Suppressor macrophage treated with lipopolysaccharide for 4 hours (primary cell): ENCODE measurements around the gene MAGI2.
"Not testable (repeated sequence)": the region's sequence is repeated elsewhere in the genome, so short reads cannot be mapped to it uniquely, and the experiment has no call there.

ENCODE experiments used
- DNase-seq: peaks from one replicate; pipeline ENCODE4 v3.0.0-alpha.2; 2020

MAGI2 gene

DNA sequence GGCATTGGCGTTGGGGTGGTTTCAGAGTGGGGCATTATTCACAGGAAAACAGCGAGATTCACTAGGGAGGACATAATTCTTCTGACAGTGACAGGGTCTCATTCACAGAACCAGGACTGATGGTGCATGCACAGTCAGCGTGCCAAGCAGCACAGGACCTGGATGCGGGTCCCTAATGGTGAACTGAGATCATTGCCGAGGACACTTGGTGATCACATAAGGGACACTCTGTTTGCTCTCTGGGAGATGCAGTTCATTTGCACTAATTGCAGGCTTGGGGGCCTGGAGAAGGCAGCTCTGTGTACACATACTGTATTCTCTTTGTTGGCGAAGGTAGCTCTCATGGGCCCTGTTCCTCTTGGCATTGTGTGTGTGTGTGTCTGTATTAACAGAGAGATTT lies 938.8 kb downstream of the MAGI2 start:
- DNase-seq = no peak

DNA sequence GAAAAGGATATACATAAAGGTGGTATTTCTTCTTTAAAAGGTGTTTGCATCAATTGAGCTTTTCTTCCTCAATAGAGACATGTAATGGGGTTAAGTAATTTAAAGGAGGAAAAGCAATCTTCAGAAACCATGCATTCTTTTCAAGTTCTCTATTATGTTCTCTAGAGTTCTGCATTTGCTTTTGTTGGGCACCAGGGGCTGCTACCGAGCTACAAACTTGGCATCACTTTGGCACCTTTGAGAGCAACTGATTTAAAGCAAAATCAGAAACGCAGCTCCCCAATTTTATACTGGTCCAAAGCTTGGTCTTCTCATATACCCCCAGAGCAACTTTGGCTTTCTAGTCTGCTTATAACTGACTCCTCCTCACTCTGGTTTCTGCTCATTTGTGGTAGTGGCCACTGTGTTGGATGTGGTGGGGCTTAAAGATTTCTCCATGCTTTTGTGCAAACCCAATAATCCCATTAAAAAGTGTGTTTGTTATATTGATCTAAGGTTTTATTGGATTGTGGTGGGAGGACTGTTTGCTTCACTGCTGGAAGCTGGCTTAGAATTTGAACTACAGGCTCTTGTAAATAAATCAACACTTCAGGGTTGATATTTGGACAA lies 942.8 kb downstream of the MAGI2 start:
- DNase-seq = peak; percentile 15

DNA sequence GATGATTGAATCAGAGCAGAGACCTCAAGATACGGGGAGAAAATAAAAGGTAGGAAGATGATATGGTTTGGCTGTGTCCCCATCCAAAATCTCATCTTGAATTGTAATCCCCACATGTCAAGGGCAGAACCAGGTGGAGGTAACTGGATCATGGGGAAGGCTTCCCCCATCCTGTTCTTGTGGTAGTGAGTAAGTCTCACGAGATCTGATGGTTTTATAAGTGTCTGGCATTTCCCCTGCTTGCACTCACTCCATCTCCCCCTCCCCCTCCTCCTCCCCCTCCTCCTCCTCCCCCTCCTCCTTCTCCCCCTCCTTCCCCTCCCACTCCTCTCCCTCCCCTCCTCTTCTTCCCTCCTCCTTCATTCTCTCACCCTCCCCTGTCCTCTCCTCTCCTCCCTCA lies 950.2 kb downstream of the MAGI2 start:
- not testable (repeated sequence) for DNase-seq

DNA sequence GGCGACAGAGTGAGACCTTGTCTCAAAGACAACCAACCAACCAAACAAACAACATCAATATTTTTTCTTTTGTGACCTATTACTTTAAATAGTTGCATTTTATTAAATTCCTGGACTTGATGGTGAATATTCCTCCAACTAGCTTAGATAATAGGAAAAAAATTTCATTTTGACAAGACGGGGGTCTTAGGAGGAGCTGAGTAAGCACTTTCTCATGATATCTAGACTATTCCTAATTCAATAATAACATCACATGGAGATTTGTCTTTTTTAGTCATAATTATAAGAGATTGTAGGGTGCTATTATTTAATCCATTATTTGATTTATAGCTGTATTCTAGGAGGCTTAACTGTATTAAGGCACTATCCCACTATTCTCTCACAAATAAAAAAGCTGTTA lies 952.4 kb downstream of the MAGI2 start:
- no peak for DNase-seq

DNA sequence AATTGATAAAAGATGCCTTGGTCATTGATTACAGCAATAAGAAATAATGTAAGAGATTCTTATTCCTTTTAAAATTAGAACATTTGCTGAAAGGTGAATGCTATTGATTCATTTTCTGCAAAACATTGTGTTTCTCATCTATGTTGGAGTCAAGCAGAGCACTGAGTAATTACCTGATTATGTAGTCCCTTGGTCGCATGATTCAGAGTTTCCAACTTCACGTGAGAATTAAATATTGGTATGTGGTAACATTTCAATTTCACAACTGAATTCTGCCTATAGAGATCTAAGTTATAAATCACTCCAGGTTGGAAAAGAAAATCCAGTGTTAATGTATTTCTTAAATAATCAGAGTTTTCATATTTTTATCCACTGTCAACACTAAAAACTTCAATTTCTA lies 953.5 kb downstream of the MAGI2 start:
- no peak for DNase-seq

DNA sequence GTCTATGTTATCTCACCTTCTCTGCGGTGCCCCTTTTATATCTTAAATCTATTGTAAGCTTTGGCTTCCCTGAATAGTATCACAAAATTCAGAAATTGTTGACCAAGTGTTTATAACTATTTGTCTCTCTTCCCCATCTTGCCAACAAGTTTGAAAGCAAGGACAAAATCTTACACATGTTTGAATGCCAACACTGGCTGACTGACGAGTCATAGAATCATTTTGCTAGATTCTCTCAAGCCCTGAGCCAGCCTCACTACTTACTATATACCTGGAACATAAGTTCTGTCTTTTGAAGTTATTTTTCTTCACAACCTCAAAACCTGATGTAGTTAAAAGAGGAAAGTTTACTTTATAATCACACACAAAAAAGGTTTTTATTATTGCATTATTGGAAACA lies 954.2 kb downstream of the MAGI2 start:
- DNase-seq = no peak

DNA sequence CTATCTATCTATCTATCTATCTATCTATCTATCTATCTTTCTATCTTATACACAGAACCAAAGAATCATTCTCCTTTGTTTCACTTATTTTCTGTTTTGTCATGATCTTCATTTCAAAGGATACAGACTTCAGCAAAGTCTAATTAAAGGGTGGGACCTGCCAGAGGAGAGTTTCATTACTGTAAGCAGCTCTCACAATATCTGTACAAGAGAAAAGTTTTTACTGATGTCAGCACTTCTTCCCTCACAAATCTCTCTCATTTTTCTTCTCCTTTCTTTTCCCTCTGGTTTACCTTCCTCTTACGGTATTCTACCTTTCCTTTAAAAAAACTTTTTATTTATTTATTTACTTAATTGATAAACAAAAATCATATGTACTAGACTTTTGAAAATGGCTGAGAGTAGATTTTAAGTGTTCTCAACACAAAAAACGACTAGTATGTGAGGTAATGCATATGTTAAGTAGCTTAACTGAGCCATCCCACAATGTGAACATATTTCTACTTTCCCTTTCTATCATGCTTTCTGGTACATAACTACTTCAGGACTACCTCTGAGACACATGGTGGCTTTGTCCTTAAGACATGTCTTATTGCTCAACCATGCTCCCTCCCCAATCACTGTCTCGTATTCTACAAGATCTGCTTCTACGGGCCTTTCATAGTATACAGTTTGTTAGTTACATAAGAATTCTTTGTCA lies 955.6 kb downstream of the MAGI2 start:
- DNase-seq = no peak

DNA sequence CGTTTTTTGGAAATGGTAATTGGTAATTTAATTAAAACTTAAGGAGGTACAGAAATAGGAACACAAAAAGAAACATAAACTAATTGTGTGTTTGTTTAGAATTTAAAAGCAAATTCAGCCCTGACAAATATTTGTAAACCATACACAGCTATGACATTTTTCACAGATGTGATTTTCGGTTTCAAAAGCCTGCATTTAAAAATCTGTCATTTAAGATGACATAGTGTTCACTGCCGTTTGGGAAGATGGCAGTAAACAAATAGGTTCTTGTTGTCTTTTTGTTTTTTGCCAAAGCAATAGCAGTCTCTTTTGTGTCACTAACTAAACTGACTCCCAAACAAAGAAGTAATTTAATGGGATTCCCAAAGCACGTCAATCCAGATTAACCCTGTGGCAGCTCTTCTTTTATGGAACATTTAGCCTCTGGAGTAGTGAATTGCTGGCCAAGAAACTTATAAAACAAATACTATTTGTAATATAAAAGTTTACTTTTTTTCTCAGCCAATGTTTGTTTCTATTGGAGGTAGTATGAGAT lies 957.3 kb downstream of the MAGI2 start:
- DNase-seq = no peak

DNA sequence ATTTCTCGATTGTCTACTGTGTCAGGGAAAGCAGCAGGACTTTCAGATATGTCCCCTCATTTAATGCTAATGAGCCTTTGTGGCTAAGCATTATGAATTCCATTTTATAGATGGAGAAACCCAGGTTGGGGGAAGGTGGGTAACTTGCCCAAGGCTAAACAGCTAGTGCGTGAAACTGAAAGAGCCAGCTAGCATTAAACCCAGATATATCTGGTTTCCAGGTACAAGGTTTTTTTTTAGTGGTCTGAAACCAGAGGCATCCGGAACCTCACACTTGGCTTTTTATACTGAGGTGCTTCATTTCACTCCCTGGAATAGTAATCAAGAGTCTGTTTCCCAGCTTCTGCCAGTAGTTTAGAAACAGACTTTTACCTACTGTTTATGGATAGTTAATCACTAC lies 960.1 kb downstream of the MAGI2 start:
- DNase-seq = no peak

DNA sequence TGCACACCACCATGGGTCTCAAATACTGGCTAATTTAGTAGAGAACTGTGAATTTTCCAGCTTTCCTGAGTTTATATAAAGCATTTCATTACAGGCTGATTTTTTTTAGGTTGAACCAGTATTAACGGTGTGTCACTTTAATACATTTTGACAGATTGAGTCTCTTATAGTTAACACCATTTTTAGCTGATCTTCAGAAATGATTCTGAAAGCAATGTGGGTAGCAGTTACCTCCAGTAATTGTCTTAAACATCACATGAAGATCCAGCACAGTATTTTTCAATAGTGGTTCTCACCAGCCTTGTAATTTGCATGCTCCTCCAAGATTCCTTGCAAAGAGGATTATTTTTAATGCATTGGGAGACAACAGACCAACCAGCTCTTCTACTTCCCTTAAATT lies 961.3 kb downstream of the MAGI2 start:
- DNase-seq = no peak

DNA sequence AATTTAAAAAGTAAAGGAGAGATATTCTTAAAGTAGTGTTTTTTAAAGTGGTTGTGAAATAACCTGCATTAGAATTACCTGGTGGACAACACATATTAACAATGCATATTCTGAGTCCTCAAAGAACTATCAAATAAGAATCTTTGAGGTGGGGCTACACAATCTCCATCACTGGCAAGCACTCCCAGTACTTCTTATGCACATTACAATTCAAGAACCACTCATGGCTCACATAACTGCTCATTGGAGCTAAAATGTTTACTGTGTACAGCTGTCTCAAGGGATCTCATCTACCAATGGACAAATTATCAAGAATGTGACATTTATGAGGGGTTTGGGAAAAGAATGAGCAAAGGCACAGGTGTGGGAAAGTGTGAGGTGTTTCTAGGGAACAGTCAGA lies 962.9 kb downstream of the MAGI2 start:
- DNase-seq = no peak

DNA sequence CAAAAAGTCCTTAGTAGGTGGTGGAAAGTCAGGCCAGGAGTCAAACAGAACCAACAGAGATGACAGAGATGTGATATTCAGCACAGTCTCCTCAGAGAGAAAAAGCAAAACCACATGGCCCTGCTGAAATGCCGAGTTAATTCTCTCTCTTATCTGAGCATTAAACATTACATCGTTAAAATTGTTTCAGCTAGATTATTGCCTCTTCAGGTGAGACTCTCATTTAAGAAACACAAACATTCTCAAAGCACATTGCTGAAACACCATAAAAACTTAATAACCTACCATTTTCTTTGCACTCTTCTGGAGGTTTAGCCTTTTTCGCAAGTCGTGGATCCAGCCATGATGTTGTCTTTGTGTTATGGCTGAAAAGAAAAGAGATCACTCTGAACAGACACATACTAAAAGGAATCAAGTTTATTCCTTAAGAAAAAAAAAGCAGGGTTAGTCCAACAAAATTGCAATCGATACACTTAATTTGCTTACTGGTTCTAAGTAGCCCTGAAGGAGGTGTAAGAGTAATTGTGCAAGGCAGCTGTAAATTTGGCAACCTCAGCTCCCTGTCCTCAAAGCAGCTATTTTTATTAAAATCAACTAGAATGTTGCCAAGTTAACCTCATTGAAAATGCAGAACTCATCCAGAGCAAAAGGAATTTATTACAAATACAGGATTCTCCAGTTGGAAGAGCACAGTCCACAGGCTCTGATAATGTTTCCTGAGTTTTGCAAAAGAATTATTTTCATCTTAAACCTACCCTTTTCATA lies 963.8 kb downstream of the MAGI2 start:
- DNase-seq = no peak

DNA sequence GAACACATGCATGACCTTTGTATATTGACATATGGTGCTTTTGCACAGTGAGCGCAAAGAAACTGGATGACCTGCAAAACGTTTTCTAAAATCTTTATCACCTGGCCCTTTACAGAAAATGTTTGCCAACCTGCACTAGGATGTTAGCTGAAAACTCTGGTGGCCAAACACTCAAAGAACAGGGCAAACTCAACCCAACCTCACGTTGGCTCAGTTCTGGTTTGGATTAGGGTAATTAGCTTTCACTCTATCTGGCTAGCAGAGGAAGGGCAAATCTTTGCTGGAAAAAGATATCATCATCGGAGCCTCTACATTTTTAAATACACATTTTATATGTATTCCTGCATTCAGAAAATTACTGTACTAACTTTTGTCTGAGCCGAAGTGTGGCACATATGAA lies 966.0 kb downstream of the MAGI2 start:
- DNase-seq = no peak

DNA sequence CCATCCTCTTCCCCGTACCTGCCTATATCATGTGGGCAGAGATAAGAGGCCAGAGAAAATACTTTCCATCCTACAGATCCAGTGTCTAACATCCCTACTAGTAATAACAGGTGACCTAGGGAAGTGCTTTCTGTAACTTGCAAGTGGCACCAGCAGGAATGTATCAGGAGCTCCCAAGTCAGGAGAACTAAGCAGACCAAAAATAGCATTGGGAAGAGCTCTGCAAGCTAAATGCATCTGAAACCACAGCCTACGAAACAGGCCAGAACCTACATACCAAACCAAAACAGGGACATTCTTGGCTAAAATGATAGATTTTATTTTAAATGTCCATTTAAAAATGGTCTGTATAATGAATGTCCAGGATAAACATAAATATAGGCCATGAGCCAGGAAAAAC lies 974.1 kb downstream of the MAGI2 start:
- no peak for DNase-seq

DNA sequence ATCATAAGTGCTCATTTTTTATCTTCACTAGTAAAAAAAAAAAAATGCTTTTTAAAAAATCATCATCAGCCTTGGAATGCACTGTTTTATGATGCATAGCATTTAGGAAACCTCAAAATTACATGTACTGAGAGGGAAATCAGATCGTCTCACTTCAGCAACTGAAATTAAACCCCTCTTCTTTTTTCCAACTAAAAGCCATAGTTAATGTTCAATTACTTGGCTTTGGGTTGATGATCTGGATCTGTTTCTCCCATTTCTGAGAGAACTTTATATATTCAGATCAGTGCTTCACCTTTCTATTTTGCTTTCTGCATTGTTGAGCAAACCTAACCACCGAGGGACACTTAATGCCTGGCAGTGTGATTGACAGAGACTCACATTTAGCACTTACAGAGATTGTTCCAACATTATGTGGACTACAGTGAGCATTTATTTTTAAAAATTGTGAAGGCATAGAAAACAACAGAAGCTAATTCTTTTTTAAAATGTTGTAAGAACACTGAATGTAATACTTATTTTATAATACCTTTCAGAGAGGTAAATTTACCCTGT lies 976.5 kb downstream of the MAGI2 start:
- no peak for DNase-seq

DNA sequence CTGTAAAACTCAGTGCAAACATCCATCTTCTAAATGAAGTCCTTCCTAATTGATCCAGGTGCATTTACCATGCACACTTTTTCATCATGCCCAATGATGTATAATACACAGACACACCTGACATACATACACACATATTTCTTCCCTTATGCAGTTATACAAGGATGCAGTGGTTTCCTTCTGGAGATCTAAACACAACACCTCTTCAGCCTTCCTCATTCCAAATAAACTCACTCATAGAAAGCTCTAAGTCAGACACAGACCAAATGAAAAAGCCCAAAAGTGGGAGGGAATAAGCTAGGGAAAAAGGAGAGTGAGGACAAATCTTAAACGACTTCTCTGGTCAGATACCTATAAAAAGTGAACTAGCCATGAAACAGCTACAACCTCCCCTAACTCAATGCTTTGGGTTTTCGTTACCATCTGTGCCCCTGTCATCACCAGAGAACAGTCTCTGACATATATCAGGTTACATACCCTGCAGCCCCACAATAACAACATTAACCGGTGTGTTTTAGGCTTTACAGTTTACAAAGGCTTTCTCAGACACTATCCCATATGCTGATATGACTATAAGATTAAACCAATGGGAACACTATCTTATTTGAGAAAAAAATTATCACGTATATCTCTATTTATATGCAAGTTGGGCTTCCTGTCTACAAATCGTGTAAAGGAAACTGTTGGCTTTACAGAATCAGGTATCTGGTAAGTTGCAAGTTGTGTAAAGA lies 979.7 kb downstream of the MAGI2 start:
- DNase-seq = no peak

DNA sequence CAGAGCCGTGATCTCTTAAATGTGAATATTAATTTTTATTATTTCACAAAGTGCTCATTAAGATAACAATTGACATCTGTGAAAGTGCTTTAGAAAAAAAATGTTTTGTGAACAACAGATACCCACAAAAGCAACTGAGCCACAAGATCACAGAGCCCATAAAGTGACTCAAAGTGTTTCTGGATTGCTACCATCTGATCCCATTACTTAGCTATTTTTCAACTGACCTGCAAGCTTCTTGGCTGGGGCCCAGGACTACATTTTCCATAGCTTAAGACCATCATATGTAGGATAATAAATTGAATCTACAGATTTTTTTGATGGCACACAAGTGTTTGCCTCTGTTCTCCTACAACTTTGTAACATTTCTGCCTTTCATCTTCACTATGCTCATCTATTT lies 980.4 kb downstream of the MAGI2 start:
- no peak for DNase-seq

DNA sequence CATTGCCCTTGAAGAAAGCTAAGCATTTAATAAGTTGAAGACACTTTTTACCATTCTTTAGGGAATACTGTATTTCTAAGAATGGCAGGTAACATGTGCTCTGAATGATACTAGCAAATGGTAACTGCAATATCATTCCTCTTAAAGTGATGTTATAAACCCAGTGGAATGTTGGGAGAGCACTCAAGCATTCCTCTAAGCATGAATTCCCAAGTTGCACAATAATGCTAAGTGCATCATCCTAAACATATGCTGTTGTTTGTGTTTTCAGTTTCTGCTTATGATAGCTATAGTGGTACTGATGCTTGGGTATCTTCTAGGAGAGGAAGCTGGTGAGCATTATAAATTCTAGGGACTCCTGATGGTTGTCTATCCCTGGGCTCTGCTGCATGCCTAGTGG lies 980.9 kb downstream of the MAGI2 start:
- no peak for DNase-seq

DNA sequence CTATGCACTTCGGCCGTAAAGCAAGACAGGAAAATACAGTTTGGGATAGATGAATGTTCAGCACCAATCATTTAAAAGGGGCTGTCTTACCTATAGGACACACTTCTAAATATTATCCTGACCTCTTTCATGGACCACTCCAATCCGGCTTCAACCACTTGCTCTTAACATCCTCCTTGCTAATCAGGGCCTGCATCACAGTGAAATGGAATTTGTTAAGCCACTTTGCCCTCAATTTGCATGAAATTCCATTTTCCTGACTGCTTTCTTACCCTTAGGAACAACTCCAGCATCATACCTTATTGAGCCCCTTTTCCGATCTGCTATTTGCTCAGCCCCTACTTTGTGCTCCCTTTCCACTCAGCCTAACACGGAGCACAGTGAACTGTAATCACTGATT lies 987.6 kb downstream of the MAGI2 start:
- DNase-seq = no peak

DNA sequence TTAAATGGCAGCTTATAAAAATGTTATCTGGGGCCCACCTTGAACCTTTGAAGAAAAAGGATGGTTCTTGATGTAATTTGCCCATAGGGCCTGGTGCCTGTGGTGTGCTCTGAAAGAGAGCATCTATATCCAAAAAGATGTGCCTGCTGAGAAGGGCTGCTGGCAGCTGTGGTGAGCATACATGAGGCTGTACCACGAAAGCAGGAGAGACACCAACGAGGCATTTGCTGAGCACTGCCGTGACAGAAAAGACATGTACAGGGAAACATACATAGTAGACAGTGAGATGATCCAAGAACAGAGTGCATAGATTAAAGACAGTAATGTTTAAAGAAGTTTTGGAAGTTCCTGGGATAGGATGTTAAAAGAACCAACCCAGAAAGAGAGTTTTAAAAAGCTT lies 990.4 kb downstream of the MAGI2 start:
- DNase-seq = no peak

DNA sequence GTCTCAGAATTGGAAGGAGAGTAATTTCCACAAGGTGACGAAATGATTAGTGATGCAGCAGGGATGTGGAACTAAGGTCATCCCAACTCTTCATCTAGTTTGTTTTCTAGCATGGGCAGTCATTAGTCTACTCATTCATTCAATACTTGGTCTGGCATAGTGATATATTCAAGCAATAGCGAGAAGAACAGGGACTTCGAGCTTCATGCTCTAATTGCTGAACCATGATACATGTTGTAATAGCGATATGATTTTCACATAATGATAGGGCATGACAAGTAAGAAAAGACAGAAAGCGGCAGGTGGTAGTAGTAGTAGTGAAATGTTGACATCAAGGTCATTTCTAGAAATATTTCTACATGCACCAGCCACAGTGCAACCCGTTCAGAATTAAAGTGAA lies 1002.8 kb downstream of the MAGI2 start:
- no peak for DNase-seq

DNA sequence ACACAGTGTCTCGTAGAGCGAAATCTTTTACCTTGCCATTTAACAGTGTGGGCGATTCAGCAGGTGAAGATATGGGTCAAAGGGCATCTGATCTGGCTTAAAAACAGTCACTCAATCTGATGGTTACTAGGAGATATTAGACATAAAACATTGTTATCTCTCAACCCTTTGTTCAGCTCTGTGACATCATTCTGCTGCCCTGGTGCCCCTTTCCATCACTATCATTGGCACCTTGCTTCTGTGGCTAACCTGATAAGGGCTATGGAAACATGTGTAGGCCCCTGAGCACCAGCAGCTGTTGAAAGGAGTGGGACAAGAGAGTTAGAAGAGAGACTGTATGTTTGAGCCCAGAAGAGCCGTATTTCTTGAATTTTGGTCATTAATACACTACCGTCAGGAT lies 1004.6 kb downstream of the MAGI2 start:
- no peak for DNase-seq

DNA sequence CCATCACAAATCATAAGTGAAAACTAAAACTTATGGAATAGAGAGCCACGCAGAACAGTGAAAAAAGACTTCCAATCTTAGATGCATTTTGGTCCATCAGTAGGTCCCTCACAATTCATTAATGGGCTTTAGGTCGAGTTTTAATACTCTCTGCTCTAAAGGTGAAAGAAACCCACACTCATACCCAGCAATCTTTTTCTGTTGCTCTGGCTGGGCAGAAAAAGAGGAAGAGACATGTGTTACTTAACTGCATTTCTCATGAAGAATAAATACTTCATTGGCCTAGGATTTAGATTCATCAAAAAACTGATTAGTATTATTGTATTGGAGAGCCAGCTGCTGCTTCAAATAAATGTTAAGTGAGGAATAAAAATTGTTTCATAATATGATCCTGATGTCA lies 1009.2 kb downstream of the MAGI2 start:
- DNase-seq = no peak
